Peyer's patch (tissue), 4 donors: Measurements from ENCODE around the gene IL22RA2. TPM values are rescaled to one million over a fixed set of nuclear protein-coding genes. Genes with fewer than 3 reads are reported as not detected.

Experiments used
- DNase-seq, 3 donors: peaks; one replicate each; pipeline ENCODE4 v3.0.0-alpha.2; 2017 to 2019
- H3K27ac ChIP-seq, 4 donors: fragments of 200-600 bp; sonication (generic); one replicate each; pipeline ENCODE4 v1.5.1; 2016 to 2019
- H3K27me3 ChIP-seq, 2 donors: fragments of 200-600 bp; sonication (generic); one replicate each; pipeline ENCODE4 v1.5.1; 2019
- H3K36me3 ChIP-seq, 3 donors: fragments of 200-600 bp; sonication (generic); one replicate each; pipeline ENCODE4 v1.5.1; 2016 to 2019
- H3K4me1 ChIP-seq, 4 donors: fragments of 200-600 bp; sonication (generic); one replicate each; pipeline ENCODE4 v1.5.1; 2016 to 2019
- H3K4me3 ChIP-seq, 4 donors: fragments of 200-600 bp; sonication (generic); 1 replicate in 3 of 4; 2 replicates in 1 of 4; pipeline ENCODE4 v1.5.1; 2016 to 2019; ENCODE audit warnings: mild to moderate bottlenecking in 1 of 4
- H3K9me3 ChIP-seq, 4 donors: fragments of 200-600 bp; sonication (generic); one replicate each; pipeline ENCODE4 v1.5.1; 2016 to 2019; ENCODE audit warnings: mild to moderate bottlenecking in 1 of 4
- CTCF ChIP-seq, 6 experiments: fragments of 450-650 bp in 4 of 6; fragments of 200-600 bp in 2 of 6; sonication (generic) in 1 of 6; IDR thresholded peaks; one replicate each; pipeline ENCODE4 v1.5.1; 2017 to 2019; ENCODE audit warnings: antibody characterized with exemption in 6 of 6, mild to moderate bottlenecking in 3 of 6, moderate library complexity in 1 of 6
- POLR2A ChIP-seq, 2 donors: fragments of 450-650 bp; IDR thresholded peaks; one replicate each; pipeline ENCODE4 v1.5.1; 2017; ENCODE audit warnings: antibody characterized with exemption in 2 of 2, mild to moderate bottlenecking in 2 of 2, moderate library complexity in 2 of 2
- total RNA-seq, 4 donors: library from RNA; depleted of rRNA; stranded (reverse); fragments of >200 nt; gene quantifications; one replicate each; pipeline ENCODE4 v1.1.0, GENCODE V29; 2016

The IL22RA2 gene
- total RNA-seq, 4 donors from 2014 or later: not detected

DNA sequence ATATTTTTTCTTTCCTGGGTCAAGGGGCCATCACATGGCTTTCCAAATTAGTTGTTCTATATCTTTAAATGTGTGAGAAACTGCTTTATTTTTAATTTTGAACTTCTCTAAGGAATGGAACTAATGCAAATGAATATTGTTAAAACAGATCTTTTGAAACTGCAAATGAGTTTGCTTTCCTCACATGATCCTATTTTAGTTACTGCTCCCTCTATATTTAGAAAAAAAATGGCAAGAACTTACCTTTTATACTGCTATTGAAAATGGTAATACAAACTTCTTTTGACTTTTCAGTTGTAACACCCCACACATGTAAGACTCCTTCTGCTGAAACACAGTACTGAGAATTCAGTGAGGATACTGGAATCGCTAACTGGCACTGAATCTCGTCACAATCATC lies 29.8 kb upstream of the IL22RA2 start:
- H3K4me1 ChIP-seq: no peaks in the 10 kb centered on the region
- H3K4me3 ChIP-seq: no peak overlapping the region
- no peak for TF ChIP-seq CTCF (IDR thresholded peaks at IDR 0.05)
- TF ChIP-seq POLR2A (IDR thresholded peaks at IDR 0.05): no peak
- H3K36me3 ChIP-seq: peaks cover 0 to 82% (median 0%) of the 10 kb centered on the region in 3 donors
- H3K27me3 ChIP-seq: no peaks in the 10 kb centered on the region
- H3K9me3 ChIP-seq: no peaks in the 10 kb centered on the region
- H3K27ac ChIP-seq: no peak overlapping the region
- DNase-seq: no peak

GRCh38 chr6:137202078-137202477 lies 28.6 kb upstream of the IL22RA2 start:
- peak in 3 of 6 experiments; percentile 22 to 35 (median 23) for TF ChIP-seq CTCF (IDR thresholded peaks at IDR 0.05)
- TF ChIP-seq POLR2A (IDR thresholded peaks at IDR 0.05): no peak
- peaks cover 0 to 94% (median 0%) of the 10 kb centered on the region in 3 donors for H3K36me3 ChIP-seq

DNA sequence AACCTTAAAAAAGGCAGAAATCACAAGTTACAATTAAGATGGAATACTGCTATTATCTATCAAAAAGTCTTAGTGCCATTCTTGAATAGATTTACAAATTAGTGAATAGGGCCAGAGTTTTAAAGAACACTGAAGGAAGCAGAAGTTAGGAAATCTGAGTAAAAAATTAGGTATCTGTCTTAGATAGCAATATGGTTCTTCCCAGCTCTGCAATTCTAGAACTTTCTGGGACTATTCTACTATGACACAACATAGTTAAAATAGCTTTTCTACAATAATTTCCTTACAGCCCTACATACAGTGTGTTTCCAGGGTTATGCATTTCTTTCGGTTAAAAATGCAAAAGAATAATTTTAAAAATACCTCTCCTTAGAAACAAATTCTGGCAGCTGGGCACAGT lies 27.6 kb upstream of the IL22RA2 start:
- Histone ChIP-seq H3K27ac (no peak overlapping the region), H3K36me3 (peaks cover 0 to 89% (median 0%) of the 10 kb centered on the region in 3 donors), H3K9me3 (no peaks in the 10 kb centered on the region), H3K4me3 (no peak overlapping the region), H3K27me3 (no peaks in the 10 kb centered on the region), H3K4me1 (no peaks in the 10 kb centered on the region)
- no peak for DNase-seq
- no peak for TF ChIP-seq CTCF (IDR thresholded peaks at IDR 0.05)
- no peak for TF ChIP-seq POLR2A (IDR thresholded peaks at IDR 0.05)

More at GRCh38 chr6:137202078-137202477, 28.6 kb upstream of the IL22RA2 start:
- H3K9me3 ChIP-seq: no peaks in the 10 kb centered on the region
- no peak overlapping the region for H3K27ac ChIP-seq
- no peaks in the 10 kb centered on the region for H3K27me3 ChIP-seq
- no peaks in the 10 kb centered on the region for H3K4me1 ChIP-seq
- no peak overlapping the region for H3K4me3 ChIP-seq
- peak in 1 of 3 donors; percentile 34 for DNase-seq

DNA sequence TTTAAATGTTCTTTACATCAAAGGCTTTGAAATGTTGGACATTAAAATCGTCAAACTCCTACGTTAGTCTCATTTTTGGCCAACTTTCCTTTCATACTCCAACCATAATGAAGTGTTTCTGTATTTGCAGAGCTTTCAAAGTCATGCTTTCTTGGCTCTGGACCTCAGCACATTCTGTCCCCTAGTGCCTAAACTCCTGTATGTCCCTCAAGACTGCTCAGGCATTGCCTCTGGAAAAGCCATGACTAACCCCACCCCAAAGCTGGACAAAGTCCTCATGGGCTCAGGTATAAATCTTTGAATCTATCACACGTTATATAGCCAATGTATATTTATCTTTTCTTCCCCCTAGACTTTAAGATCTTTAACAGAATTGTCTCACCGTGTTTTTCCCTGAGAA lies 26.8 kb upstream of the IL22RA2 start:
- TF ChIP-seq POLR2A (IDR thresholded peaks at IDR 0.05) (no peak), CTCF (IDR thresholded peaks at IDR 0.05) (peak in 1 of 6 experiments; percentile 10)
- H3K36me3 ChIP-seq: peaks cover 0 to 82% (median 0%) of the 10 kb centered on the region in 3 donors
- no peaks in the 10 kb centered on the region for H3K4me1 ChIP-seq
- H3K4me3 ChIP-seq: no peak overlapping the region
- no peaks in the 10 kb centered on the region for H3K27me3 ChIP-seq
- no peaks in the 10 kb centered on the region for H3K9me3 ChIP-seq
- H3K27ac ChIP-seq: no peak overlapping the region
- no peak for DNase-seq

GRCh38 chr6:137197684-137198645 lies 24.5 kb upstream of the IL22RA2 start:
- no peaks in the 10 kb centered on the region for H3K9me3 ChIP-seq
- peaks cover 0 to 59% (median 0%) of the 10 kb centered on the region in 3 donors for H3K36me3 ChIP-seq
- H3K4me1 ChIP-seq: no peaks in the 10 kb centered on the region
- TF ChIP-seq POLR2A (IDR thresholded peaks at IDR 0.05) (no peak), CTCF (IDR thresholded peaks at IDR 0.05) (no peak)
- no peak overlapping the region for H3K4me3 ChIP-seq
- no peak for DNase-seq
- no peaks in the 10 kb centered on the region for H3K27me3 ChIP-seq
- H3K27ac ChIP-seq: no peak overlapping the region
